HUES6 (cell line): ENCODE data around the gene BICRAL.
A peak's percentile ranks its signal among the peaks of the same experiment; 100 is the strongest.
"Not testable (repeated sequence)": the region's sequence is repeated elsewhere in the genome, so short reads cannot be mapped to it uniquely, and the experiment has no call there.

ENCODE experiments used
- H3K27ac ChIP-seq: 2 replicates; pipeline ENCODE4 v1.7.0; 2013; ENCODE audit warnings: low read depth, mild to moderate bottlenecking, low read length, inconsistent platforms
- H3K27me3 ChIP-seq: 2 replicates; pipeline ENCODE4 v1.6.1; 2013; ENCODE audit warnings: low read length; ENCODE audit not compliant: control insufficient read depth, insufficient read depth
- H3K36me3 ChIP-seq: 2 replicates; pipeline ENCODE4 v1.6.1; 2013; ENCODE audit warnings: low read length; ENCODE audit not compliant: control insufficient read depth, insufficient read depth
- H3K4me1 ChIP-seq: 2 replicates; pipeline ENCODE4 v1.6.1; 2013; ENCODE audit warnings: low read length; ENCODE audit not compliant: control insufficient read depth, insufficient read depth
- H3K4me3 ChIP-seq: 2 replicates; pipeline ENCODE4 v1.5.1; 2013; ENCODE audit warnings: low read depth, low read length
- H3K9ac ChIP-seq: one replicate; pipeline ENCODE4 v1.6.1; 2013; ENCODE audit warnings: mild to moderate bottlenecking, low read length
- H3K9me3 ChIP-seq: 2 replicates; pipeline ENCODE4 v1.6.1; 2013; ENCODE audit warnings: low read depth, low read length; ENCODE audit not compliant: control insufficient read depth, insufficient read depth

BICRAL gene

DNA sequence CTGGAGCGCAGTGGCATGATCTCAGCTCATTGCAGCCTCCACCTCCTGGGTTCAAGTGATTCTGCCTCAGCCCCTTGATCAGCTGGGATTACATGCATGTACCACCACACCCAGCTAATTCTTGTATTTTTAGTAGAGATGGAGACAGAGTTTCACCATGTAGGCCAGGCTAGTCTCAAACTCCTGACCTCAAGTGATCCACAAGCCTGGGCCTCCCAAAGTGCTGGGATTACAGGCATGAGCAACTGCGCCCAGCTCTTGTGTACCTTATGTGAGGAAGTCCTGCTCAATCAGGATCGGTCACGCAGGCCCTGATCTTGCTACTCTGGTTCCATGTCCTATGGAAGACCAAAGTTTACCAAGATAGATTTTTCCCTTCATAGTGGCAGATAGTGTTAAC is 106.3 kb downstream of the BICRAL start:
- H3K4me1 ChIP-seq, H3K27me3 ChIP-seq, H3K27ac ChIP-seq, H3K9me3 ChIP-seq, H3K4me3 ChIP-seq, H3K9ac ChIP-seq: not testable (repeated sequence)
- peaks cover 42% of the 10 kb centered on the region for H3K36me3 ChIP-seq

DNA sequence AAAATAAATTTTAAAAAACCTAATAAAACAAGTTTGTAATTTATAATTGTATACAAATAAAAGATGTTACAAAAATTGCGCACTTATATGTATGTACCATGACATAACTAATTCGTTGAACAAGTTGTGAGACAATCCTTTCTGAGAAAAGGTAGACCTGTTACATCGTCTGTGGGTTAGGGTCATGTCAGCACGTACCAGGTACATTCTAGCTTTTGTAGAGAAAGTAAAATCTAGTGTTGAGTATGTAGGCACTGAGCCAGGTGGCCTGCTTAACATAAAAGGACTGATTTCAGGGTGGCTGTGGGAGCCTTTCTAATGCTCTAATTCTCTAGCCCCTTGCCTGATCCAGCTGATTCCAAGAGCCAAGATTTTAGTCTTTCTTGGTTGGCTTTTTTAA is 108.0 kb downstream of the BICRAL start:
- H3K27ac ChIP-seq, result peak overlapping the region; percentile 11; the same call in 1 of the 2 replicates
- no peaks in the 10 kb centered on the region for H3K4me1 ChIP-seq
- no peaks in the 10 kb centered on the region for H3K9me3 ChIP-seq
- no peaks in the 10 kb centered on the region for H3K27me3 ChIP-seq
- peak overlapping the region; percentile 96 for H3K9ac ChIP-seq
- H3K4me3 ChIP-seq, result peak overlapping the region; percentile 84
- peaks cover 26% of the 10 kb centered on the region for H3K36me3 ChIP-seq

DNA sequence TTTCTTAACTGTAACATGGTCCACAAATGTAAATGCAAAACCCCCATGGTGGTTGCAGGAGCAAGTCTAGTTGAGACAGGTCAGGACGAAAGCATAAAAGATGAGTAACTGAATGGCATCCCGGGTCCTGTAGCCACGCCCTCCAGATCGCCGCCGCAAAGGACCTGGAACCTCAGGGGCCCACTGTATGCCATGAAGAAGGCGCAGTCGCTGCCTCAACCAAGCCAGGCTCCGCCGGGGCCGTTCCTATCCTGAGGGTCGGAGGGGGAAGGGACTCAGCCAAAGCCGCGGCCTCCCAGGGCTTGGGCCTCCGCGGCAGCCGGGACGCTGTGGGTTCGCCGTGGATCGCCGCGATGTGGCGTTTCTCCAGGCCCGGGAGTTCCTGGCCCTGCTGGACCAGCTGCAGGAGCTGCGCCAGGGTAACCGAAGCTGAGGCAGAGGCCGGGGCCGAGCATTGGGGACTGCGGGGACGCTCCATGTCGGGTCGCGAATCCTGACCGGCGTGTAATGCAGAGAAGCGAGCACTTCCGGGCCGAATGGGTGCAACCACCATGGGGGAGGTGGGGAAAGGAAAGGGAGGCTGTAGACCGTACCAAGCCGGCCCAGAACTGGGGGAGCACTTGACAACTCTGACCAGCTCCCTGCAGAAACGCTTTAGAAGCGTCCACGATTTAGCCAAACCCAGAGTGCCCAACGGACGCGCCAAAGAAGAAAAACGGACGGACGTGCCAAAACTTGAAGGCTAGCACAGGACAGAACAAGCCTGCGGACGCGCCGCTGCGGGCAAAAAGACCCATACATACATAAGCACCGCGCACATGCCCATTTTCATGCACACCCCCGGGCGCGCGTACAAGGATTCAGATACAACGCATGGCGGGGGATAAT is 108.7 kb downstream of the BICRAL start:
- no peaks in the 10 kb centered on the region for H3K4me1 ChIP-seq
- peak overlapping the region; percentile 88 for H3K27ac ChIP-seq
- no peaks in the 10 kb centered on the region for H3K27me3 ChIP-seq
- H3K9me3 ChIP-seq, result no peaks in the 10 kb centered on the region
- peak overlapping the region; percentile 96 for H3K9ac ChIP-seq
- peaks cover 19% of the 10 kb centered on the region for H3K36me3 ChIP-seq
- H3K4me3 ChIP-seq, result peak overlapping the region; percentile 84

GRCh38 chr6:42891199-42891722 is 109.4 kb downstream of the BICRAL start:
- H3K9me3 ChIP-seq, result no peaks in the 10 kb centered on the region
- H3K27me3 ChIP-seq, result no peaks in the 10 kb centered on the region
- peak overlapping the region; percentile 88; the same call in 1 of the 2 replicates for H3K27ac ChIP-seq
- H3K36me3 ChIP-seq, result peaks cover 12% of the 10 kb centered on the region
- no peaks in the 10 kb centered on the region for H3K4me1 ChIP-seq
- peak overlapping the region; percentile 84 for H3K4me3 ChIP-seq
- peak overlapping the region; percentile 96 for H3K9ac ChIP-seq

DNA sequence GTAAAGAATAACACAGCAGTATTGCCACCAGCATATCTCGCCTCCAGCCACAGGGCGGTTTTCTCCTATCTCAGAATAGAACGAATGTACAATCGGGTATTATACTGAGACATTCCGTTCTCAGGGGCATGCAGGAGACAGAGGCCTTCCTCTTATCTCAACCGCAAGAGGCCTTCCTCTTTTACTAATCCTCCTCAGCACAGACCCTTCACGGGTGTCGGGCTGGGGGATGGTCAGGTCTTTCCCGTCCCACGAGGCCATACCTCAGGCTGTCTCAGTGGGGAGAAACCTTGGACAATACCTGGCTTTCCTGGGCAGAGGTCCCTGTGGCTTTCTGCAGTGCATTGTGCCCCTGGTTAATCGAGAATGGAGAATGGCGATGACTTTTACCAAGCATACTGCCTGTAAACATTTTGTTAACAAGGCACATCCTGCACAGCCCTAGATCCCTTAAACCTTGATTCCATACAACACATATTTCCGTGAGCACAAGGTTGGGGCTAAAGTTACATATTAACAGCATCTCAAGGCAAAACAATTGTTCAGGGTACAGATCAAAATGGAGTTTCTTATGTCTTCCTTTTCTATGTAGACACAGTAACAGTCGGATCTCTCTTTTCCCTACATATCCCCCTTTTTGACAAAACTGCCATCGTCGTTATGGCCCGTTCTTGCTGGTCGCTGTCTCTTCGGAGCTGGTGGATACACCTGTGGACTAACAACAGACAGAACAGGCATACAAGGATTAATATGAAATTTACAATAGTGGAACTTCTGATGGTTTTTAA is 112.4 kb downstream of the BICRAL start:
- H3K4me1 ChIP-seq, H3K36me3 ChIP-seq, H3K9ac ChIP-seq, H3K27ac ChIP-seq, H3K4me3 ChIP-seq, H3K9me3 ChIP-seq, H3K27me3 ChIP-seq: not testable (repeated sequence)

DNA sequence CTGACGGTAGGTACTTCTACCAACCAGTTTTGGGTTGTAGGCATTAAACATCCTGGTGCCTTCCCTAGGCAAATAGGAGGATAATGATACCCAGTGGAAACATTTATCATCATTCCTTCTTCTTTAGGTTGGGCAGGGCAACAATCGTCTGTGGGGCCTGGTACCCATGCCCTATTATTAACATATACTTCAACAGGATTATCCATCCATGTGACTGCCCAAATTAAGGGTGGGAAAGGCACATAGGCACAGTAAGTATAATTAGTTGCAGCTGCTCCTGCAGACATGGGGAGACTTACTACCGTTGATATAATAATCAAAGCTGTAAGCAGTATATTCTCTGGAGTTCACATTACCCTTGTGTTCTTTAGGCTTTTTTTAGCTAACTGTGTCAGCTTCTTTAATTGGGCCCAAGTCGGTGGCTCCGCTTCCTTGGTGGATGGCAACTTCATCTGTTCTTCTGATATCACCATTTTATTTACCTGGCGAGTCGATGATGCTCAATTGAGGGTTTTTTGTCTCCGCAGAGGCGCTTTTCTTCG is 114.4 kb downstream of the BICRAL start:
- Histone ChIP-seq H3K4me3 (no peak overlapping the region), H3K9ac (no peak overlapping the region), H3K9me3 (no peaks in the 10 kb centered on the region), H3K4me1 (peaks cover 9% of the 10 kb centered on the region; the same call in 1 of the 2 replicates), H3K27me3 (no peaks in the 10 kb centered on the region), H3K36me3 (no peaks in the 10 kb centered on the region), H3K27ac (no peak overlapping the region)

- H3K9me3 ChIP-seq, result no peaks in the 10 kb centered on the region
- H3K9ac ChIP-seq, result no peak overlapping the region
- H3K4me1 ChIP-seq, result peaks cover 9% of the 10 kb centered on the region
- no peak overlapping the region for H3K4me3 ChIP-seq
- no peak overlapping the region for H3K27ac ChIP-seq
- H3K27me3 ChIP-seq, result no peaks in the 10 kb centered on the region
- H3K36me3 ChIP-seq, result no peaks in the 10 kb centered on the region
These were observed 117.1 kb downstream of the BICRAL start for GRCh38 chr6:42898891-42899361.

DNA sequence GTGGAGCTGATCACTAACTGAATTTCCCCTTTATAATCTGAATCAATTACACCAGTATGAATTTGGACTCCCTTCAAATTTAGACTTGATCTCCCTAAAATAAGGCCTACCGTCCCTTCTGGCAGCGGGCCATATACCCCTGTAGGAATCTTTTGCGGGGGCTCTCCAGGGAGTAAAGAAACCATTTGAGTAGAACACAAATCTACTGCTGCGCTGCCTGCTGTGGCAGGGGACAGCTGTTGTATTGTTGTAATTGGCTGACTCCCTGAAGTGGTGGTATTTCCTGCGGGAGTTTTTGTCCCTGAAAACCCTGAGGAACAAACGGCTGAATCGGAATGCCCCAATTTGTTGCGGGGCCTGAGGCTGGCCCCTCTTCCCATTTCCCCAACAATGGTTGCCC is 118.0 kb downstream of the BICRAL start:
- Histone ChIP-seq H3K9me3 (no peaks in the 10 kb centered on the region), H3K27me3 (no peaks in the 10 kb centered on the region), H3K4me3 (no peak overlapping the region), H3K27ac (no peak overlapping the region), H3K36me3 (no peaks in the 10 kb centered on the region), H3K4me1 (peaks cover 9% of the 10 kb centered on the region), H3K9ac (no peak overlapping the region)

DNA sequence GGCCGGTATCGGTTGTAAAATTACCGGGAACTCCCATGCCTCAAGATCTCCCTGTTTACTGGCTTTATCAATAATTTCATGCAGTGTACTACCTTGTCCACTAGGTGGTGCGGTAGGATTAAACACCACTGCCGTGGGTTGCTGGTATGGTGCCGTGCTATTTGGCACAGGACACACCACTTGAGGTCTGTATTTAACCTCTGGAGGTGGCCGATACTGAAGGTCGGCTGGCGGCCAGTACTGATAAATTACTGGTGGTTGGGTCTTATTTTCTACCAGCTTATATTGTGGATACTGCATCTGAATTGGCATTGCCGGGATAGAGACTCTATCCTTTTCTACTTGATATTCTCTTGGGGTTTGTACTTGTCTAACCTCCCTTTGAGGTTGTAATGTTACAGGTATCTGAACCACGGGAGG is 119.7 kb downstream of the BICRAL start:
- no peak overlapping the region for H3K9ac ChIP-seq
- H3K4me3 ChIP-seq, result no peak overlapping the region
- H3K9me3 ChIP-seq, result no peaks in the 10 kb centered on the region
- no peaks in the 10 kb centered on the region for H3K36me3 ChIP-seq
- H3K27ac ChIP-seq, result no peak overlapping the region
- H3K27me3 ChIP-seq, result no peaks in the 10 kb centered on the region
- H3K4me1 ChIP-seq, result peaks cover 9% of the 10 kb centered on the region

GRCh38 chr6:42902429-42903263 is 120.8 kb downstream of the BICRAL start:
- H3K4me3 ChIP-seq, H3K9me3 ChIP-seq, H3K9ac ChIP-seq, H3K36me3 ChIP-seq, H3K27me3 ChIP-seq, H3K27ac ChIP-seq, H3K4me1 ChIP-seq: not testable (repeated sequence)
